GM12878 (cell line): Measurements from ENCODE around the gene CCR3. TPM values are rescaled to one million over a fixed set of nuclear protein-coding genes. Genes with fewer than 3 reads are reported as not detected.

ENCODE experiments used
- ATAC-seq: fragments of 200-7000 bp; cut with Tn5 transposase; 3 replicates; pipeline ENCODE4 v1.9.1; 2020; ENCODE audit warnings: mild to moderate bottlenecking, moderate library complexity
- BruUV-seq: library from RNA; stranded (reverse); fragments of 400-500 nt; replicated peaks from 2 replicates; lab custom pipeline; 2021; lab: Mats Ljungman, UMichigan
- CTCF ChIA-PET: fragments of 300-600 bp; sonication (Branson Sonifier 250); formaldehyde crosslinking; extraction: SDS; loops from one replicate; lab custom pipeline; 2021; ENCODE audit warnings: inconsistent platforms; lab: Yijun Ruan, JAX
- POLR2A ChIA-PET: fragments of 350-600 bp; formaldehyde crosslinking; extraction: SDS; loops from one replicate; lab custom pipeline; 2021; ENCODE audit warnings: inconsistent platforms; lab: Charles Lee
- RAD21 ChIA-PET: fragments of 300-600 bp; sonication (Branson Sonifier 250); formaldehyde crosslinking; loops from one replicate; lab custom pipeline; 2023; ENCODE audit warnings: antibody characterized with exemption; ENCODE audit not compliant: unreplicated experiment; lab: Charles Lee
- SMC1A ChIA-PET: fragments of 300-600 bp; sonication (Branson Sonifier 250); formaldehyde crosslinking; loops from one replicate; lab custom pipeline; 2023; ENCODE audit not compliant: unreplicated experiment, uncharacterized antibody; lab: Charles Lee
- DNase-seq: peaks from one replicate; pipeline ENCODE4 v3.0.0-alpha.2; 2011; ENCODE audit warnings: low read depth, low spot score
- FAIRE-seq: peaks from 3 replicates; lab custom pipeline; 2011; peaks lifted over from hg19 to GRCh38; lab: Jason Lieb, UNC
- H2AFZ ChIP-seq: 2 replicates; pipeline ENCODE4 v1.6.0; 2011; ENCODE audit warnings: low read depth, low read length, control low read depth; ENCODE audit not compliant: control insufficient read depth
- H3K27ac ChIP-seq: 2 replicates; pipeline ENCODE4 v1.5.1; 2011; ENCODE audit warnings: control low read depth; ENCODE audit not compliant: control insufficient read depth, insufficient read depth
- H3K27me3 ChIP-seq, 2 experiments: replicated peaks in 1 of 2; 2 replicates each; pipeline versions ENCODE4 v1.6.0 to v1.6.1; 2011; ENCODE audit warnings: low read length in 1 of 2; ENCODE audit not compliant: control insufficient read depth in 2 of 2, insufficient read depth in 2 of 2
- H3K36me3 ChIP-seq, 2 experiments: 2 replicates each; pipeline ENCODE4 v1.5.1; 2011; ENCODE audit warnings: low read length in 1 of 2; ENCODE audit not compliant: control insufficient read depth in 2 of 2, insufficient read depth in 2 of 2
- H3K4me1 ChIP-seq: 2 replicates; pipeline ENCODE4 v1.6.1; 2011; ENCODE audit warnings: mild to moderate bottlenecking, low read length, moderate library complexity, mixed read lengths; ENCODE audit not compliant: control insufficient read depth, insufficient read depth
- H3K4me2 ChIP-seq: 2 replicates; pipeline ENCODE4 v1.6.0; 2011; ENCODE audit warnings: control low read depth; ENCODE audit not compliant: control insufficient read depth, insufficient read depth
- H3K4me3 ChIP-seq: fragments of 200-600 bp; sonication (generic); 2 replicates; pipeline ENCODE4 v1.5.1; 2016
- H3K79me2 ChIP-seq: 2 replicates; pipeline ENCODE4 v1.6.0; 2011; ENCODE audit warnings: low read length; ENCODE audit not compliant: control insufficient read depth, insufficient read depth
- H3K9ac ChIP-seq: 2 replicates; pipeline ENCODE4 v1.8.0; 2011; ENCODE audit warnings: low read length, control low read depth, mixed read lengths; ENCODE audit not compliant: control insufficient read depth, insufficient read depth
- H3K9me3 ChIP-seq: replicated peaks from 3 replicates; pipeline ENCODE4 v1.5.1; 2011; ENCODE audit warnings: mild to moderate bottlenecking, low read length; ENCODE audit not compliant: control insufficient read depth, insufficient read depth
- H4K20me1 ChIP-seq: 2 replicates; pipeline ENCODE4 v1.6.0; 2011; ENCODE audit not compliant: control insufficient read depth, insufficient read depth
- BHLHE40 ChIP-seq, 2 experiments: fragments of 450-650 bp in 1 of 2; IDR thresholded peaks; 2 replicates each; pipeline ENCODE4 v1.6.1; 2011 to 2017; ENCODE audit warnings: low read depth in 2 of 2, borderline replicate concordance in 1 of 2, improper control_type of control experiment in 1 of 2, low read length in 1 of 2, mild to moderate bottlenecking in 1 of 2
- EED ChIP-seq: sonication (generic); IDR thresholded peaks from 2 replicates; pipeline ENCODE4 v1.6.1; 2016; ENCODE audit warnings: antibody characterized with exemption, low read depth
- FOS ChIP-seq: IDR thresholded peaks from 3 replicates; pipeline ENCODE4 v1.6.1; 2011; ENCODE audit warnings: borderline replicate concordance; ENCODE audit not compliant: insufficient read length; ENCODE audit errors: extremely low read depth
- JUND ChIP-seq: IDR thresholded peaks from 2 replicates; pipeline ENCODE4 v1.6.1; 2012; ENCODE audit warnings: low read depth, mild to moderate bottlenecking, low read length, improper control_type of control experiment, moderate library complexity
- NFIC ChIP-seq: IDR thresholded peaks from 2 replicates; pipeline ENCODE4 v1.6.1; 2012; ENCODE audit warnings: low read depth, mild to moderate bottlenecking, inconsistent platforms, low read length, moderate library complexity
- NR2F1 ChIP-seq: fragments of 450-650 bp; conservative IDR thresholded peaks from 2 replicates; pipeline ENCODE4 v1.6.1; 2017; ENCODE audit warnings: mild to moderate bottlenecking
- PKNOX1 ChIP-seq: fragments of 450-650 bp; IDR thresholded peaks from 2 replicates; pipeline ENCODE4 v1.6.1; 2016; ENCODE audit warnings: mild to moderate bottlenecking
- RBBP5 ChIP-seq: fragments of 200-600 bp; sonication (generic); conservative IDR thresholded peaks from 2 replicates; pipeline ENCODE4 v1.6.1; 2016
- RELA ChIP-seq: fragments of 450-650 bp; IDR thresholded peaks from 2 replicates; pipeline ENCODE4 v1.8.0; 2014; ENCODE audit warnings: borderline replicate concordance; ENCODE audit not compliant: partially characterized antibody
- RUNX3 ChIP-seq: IDR thresholded peaks from 2 replicates; pipeline ENCODE4 v1.6.1; 2012; ENCODE audit warnings: low read length, inconsistent platforms
- SUZ12 ChIP-seq: fragments of 200-600 bp; sonication (generic); IDR thresholded peaks from one replicate; pipeline ENCODE4 v1.6.1; 2018; ENCODE audit warnings: antibody characterized with exemption, mild to moderate bottlenecking; ENCODE audit not compliant: unreplicated experiment
- WGBS: methylation state at CpG from one replicate; pipeline ENCODE4 v1.1.6; 2016; ENCODE audit warnings: low lambda C conversion rate; ENCODE audit not compliant: insufficient replicate concordance, insufficient coverage; ENCODE audit errors: missing lambda C conversion rate; 5-methylcytosine and 5-hydroxymethylcytosine counted together
- in situ Hi-C: fragments of 300-500 bp; cut with MboI; formaldehyde crosslinking; loops from 9 replicates; pipeline ENCODE4 v1.14.3; 2018; ENCODE audit warnings: mixed read lengths
- intact Hi-C: fragments of 100-400 bp; cut with micrococcal nuclease; formaldehyde crosslinking; loops from one replicate; pipeline ENCODE4 v1.14.2; 2022; ENCODE audit not compliant: unreplicated experiment
- polyA plus RNA-seq, 11 experiments: library from polyadenylated mRNA; depleted of rRNA in 4 of 11; unstranded in 6 of 11; stranded (reverse) in 5 of 11; fragments of >200 nt; fragmentation: Nextera tagmentation in 4 of 11; fragmentation: Illumina TruSeq in 1 of 11; extraction: Ambion mirVana in 4 of 11; extraction: Trizol in 1 of 11; gene quantifications; 1 replicate in 1 of 11; 2 replicates in 10 of 11; pipeline versions ENCODE4 v1.2.1 to v1.2.3, GENCODE V29; 2011 to 2016; ENCODE audit warnings: inconsistent platforms in 2 of 11, missing spikeins in 2 of 11, low read depth in 1 of 11
- total RNA-seq, 4 experiments: library from RNA; depleted of rRNA in 3 of 4; stranded (reverse); fragments of >200 nt in 3 of 4; fragmentation: Illumina TruSeq in 1 of 4; extraction: Trizol in 1 of 4; gene quantifications; 2 replicates each; pipeline versions ENCODE4 v1.2.1 to v1.2.3, GENCODE V29; 2013 to 2021
- TF ChIP-seq, protein P1 (sequence below): fragments of 450-650 bp; IDR thresholded peaks from 2 replicates; pipeline ENCODE4 v1.6.1; 2017; ENCODE audit warnings: low read depth, mild to moderate bottlenecking, moderate library complexity
- TF ChIP-seq, protein P2 (sequence below): IDR thresholded peaks from 2 replicates; pipeline ENCODE4 v1.6.1; 2011; ENCODE audit warnings: borderline replicate concordance, low read depth, mild to moderate bottlenecking, moderate library complexity, mixed read lengths, low read length; ENCODE audit not compliant: insufficient read depth; ENCODE audit errors: extremely low read length

Gene CCR3
- total and polyA plus RNA-seq, 10 of the 15 experiments (the other 5 are each of a cell fraction or from before 2014, with no cell fraction given): 0.13 to 0.78 (median 0.41) TPM; not detected in 1

DNA sequence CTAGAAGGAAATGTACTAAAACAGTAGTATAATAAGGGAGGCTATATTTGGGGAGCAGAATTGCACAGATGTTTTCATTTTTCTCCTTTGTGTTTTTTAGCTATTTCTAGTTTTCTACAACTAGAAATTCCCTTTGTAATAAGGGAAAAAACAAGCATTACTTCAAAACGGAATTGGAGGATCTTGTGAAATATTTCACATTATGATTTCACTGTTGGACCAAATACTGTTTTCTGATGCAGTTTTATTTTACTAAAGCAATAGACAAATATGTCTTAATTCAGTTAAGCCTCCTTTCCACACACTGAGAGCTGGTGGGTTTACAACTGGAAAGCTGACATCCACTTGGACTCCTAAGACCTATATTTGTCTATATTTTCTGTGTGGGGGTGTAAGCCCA is 41.5 kb upstream of the CCR3 start:
- FAIRE-seq (no peak), DNase-seq (no peak), ATAC-seq (no peak)
- H4K20me1 ChIP-seq: no peaks in the 10 kb centered on the region
- 46% methylated on average over 1 of the region's 1 CpG for WGBS
- ChIA-PET SMC1A (interaction anchor here (1.0 to 2.6 kb wide), 8 partner anchors 9 to 169 kb away, joined by 3 to 11 read pairs (median 5); no protein-coding TSS in a partner anchor), CTCF (interaction anchor here (0.6 to 2.3 kb wide), 10 partner anchors 8 to 178 kb away, joined by 3 to 8 read pairs (median 3); no protein-coding TSS in a partner anchor), RAD21 (interaction anchor here (1.2 to 1.3 kb wide), 2 partner anchors 122 to 168 kb away, joined by 3 to 4 read pairs; no protein-coding TSS in a partner anchor), POLR2A (interaction anchor here (1.1 kb wide), 1 partner anchor 169 kb away, joined by 3 read pairs; no protein-coding TSS in a partner anchor)
- intact Hi-C loops: no loop called here
- TF ChIP-seq, protein P1, sequence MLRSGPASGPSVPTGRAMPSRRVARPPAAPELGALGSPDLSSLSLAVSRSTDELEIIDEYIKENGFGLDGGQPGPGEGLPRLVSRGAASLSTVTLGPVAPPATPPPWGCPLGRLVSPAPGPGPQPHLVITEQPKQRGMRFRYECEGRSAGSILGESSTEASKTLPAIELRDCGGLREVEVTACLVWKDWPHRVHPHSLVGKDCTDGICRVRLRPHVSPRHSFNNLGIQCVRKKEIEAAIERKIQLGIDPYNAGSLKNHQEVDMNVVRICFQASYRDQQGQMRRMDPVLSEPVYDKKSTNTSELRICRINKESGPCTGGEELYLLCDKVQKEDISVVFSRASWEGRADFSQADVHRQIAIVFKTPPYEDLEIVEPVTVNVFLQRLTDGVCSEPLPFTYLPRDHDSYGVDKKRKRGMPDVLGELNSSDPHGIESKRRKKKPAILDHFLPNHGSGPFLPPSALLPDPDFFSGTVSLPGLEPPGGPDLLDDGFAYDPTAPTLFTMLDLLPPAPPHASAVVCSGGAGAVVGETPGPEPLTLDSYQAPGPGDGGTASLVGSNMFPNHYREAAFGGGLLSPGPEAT: no peak
- TF ChIP-seq RELA: no peak
- no peak for TF ChIP-seq RUNX3
- H3K9ac ChIP-seq: no peak overlapping the region
- H3K27ac ChIP-seq: no peak overlapping the region
- H3K4me1 ChIP-seq: no peaks in the 10 kb centered on the region
- in situ Hi-C loops: no loop called here
- no peak overlapping the region for H3K4me2 ChIP-seq
- no peaks in the 10 kb centered on the region for H3K36me3 ChIP-seq
- no TSS peak for BruUV-seq
- no peaks in the 10 kb centered on the region for H3K27me3 ChIP-seq
- no peak overlapping the region for H3K4me3 ChIP-seq
- H2AFZ ChIP-seq: no peak overlapping the region
- no peaks in the 10 kb centered on the region; the same call in 2 of the 3 replicates for H3K9me3 ChIP-seq
- no peaks in the 10 kb centered on the region for H3K79me2 ChIP-seq

- in situ Hi-C loops: no loop called here
- CTCF ChIA-PET: interaction anchor here (1.1 to 1.4 kb wide), 3 partner anchors 12 to 262 kb away, joined by 3 to 4 read pairs (median 3); no protein-coding TSS in a partner anchor
- TF ChIP-seq EED (no peak), BHLHE40 (IDR thresholded peaks at IDR 0.05; ENCODE audit: borderline replicate concordance in 1 of 2, low read depth in 2 of 2, low read length in 1 of 2) (no peak), NFIC (no peak), SUZ12 (no peak), RBBP5 (no peak), NR2F1 (no peak), FOS (no peak), PKNOX1 (no peak), JUND (no peak)
- TF ChIP-seq, protein P2, sequence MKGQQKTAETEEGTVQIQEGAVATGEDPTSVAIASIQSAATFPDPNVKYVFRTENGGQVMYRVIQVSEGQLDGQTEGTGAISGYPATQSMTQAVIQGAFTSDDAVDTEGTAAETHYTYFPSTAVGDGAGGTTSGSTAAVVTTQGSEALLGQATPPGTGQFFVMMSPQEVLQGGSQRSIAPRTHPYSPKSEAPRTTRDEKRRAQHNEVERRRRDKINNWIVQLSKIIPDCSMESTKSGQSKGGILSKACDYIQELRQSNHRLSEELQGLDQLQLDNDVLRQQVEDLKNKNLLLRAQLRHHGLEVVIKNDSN: no peak
These were observed 39.7 kb upstream of the CCR3 start for GRCh38 chr3:46202535-46202934.

More at GRCh38 chr3:46202535-46202934, 39.7 kb upstream of the CCR3 start:
- BruUV-seq: no TSS peak
- H2AFZ ChIP-seq: no peak overlapping the region
- no peaks in the 10 kb centered on the region; the same call in none of the 2 replicates for H3K4me1 ChIP-seq
- no peak overlapping the region for H3K4me3 ChIP-seq
- no peaks in the 10 kb centered on the region; the same call in 1 of the 2 replicates for H3K79me2 ChIP-seq
- no peak overlapping the region for H3K4me2 ChIP-seq
- no peak for DNase-seq
- FAIRE-seq: no peak
- H3K27me3 ChIP-seq: no peaks in the 10 kb centered on the region
- intact Hi-C loops: no loop called here
- SMC1A ChIA-PET: interaction anchor here (1.1 to 2.6 kb wide), 5 partner anchors 10 to 125 kb away, joined by 3 to 11 read pairs (median 6); no protein-coding TSS in a partner anchor
- WGBS: 81% methylated on average over 4 of the region's 4 CpGs
- H4K20me1 ChIP-seq: no peaks in the 10 kb centered on the region
- no peaks in the 10 kb centered on the region for H3K9me3 ChIP-seq
- POLR2A ChIA-PET: no interaction called here
- H3K27ac ChIP-seq: no peak overlapping the region
- H3K9ac ChIP-seq: no peak overlapping the region
- no peak for ATAC-seq
- no peaks in the 10 kb centered on the region for H3K36me3 ChIP-seq
- RAD21 ChIA-PET: interaction anchor here (0.6 to 0.9 kb wide), 2 partner anchors 11 to 263 kb away, joined by 4 to 5 read pairs; no protein-coding TSS in a partner anchor
